Ammon's horn (tissue), 1 donor: ENCODE results near the gene FAM53B.
"Not testable (repeated sequence)": the region's sequence is repeated elsewhere in the genome, so short reads cannot be mapped to it uniquely, and the experiment has no call there.

Experiments used
- DNase-seq: peaks from one replicate; pipeline ENCODE4 v3.0.0-alpha.2; 2016; ENCODE audit warnings: low spot score

FAM53B gene

GRCh38 chr10:124627866-124628675 is 116.1 kb downstream of the FAM53B start:
- DNase-seq, result no peak

- DNase-seq, result no peak
Observed at GRCh38 chr10:124626759-124627380, 117.3 kb downstream of the FAM53B start.

- no peak for DNase-seq
Observed at GRCh38 chr10:124625831-124626238, 118.3 kb downstream of the FAM53B start.

- no peak for DNase-seq
Observed at GRCh38 chr10:124624895-124625294, 119.3 kb downstream of the FAM53B start.

GRCh38 chr10:124624466-124624865 is 119.7 kb downstream of the FAM53B start:
- DNase-seq, result no peak

- no peak for DNase-seq
Observed at GRCh38 chr10:124624006-124624405, 120.2 kb downstream of the FAM53B start.

GRCh38 chr10:124622866-124623536 is 121.2 kb downstream of the FAM53B start:
- DNase-seq, result no peak

GRCh38 chr10:124622158-124622557 is 122.0 kb downstream of the FAM53B start:
- DNase-seq, result no peak

GRCh38 chr10:124621637-124622036 is 122.5 kb downstream of the FAM53B start:
- peak; percentile 86 for DNase-seq

- no peak for DNase-seq
Observed at GRCh38 chr10:124619802-124620490, 124.2 kb downstream of the FAM53B start.

- no peak for DNase-seq
Observed at GRCh38 chr10:124619195-124619594, 125.0 kb downstream of the FAM53B start.

GRCh38 chr10:124618470-124619073 is 125.6 kb downstream of the FAM53B start:
- DNase-seq, result no peak

GRCh38 chr10:124616836-124617130 is 127.4 kb downstream of the FAM53B start:
- no peak for DNase-seq

- DNase-seq, result no peak
Observed at GRCh38 chr10:124616040-124616835, 127.9 kb downstream of the FAM53B start.

GRCh38 chr10:124615259-124615658 is 128.9 kb downstream of the FAM53B start:
- DNase-seq, result no peak

GRCh38 chr10:124614003-124614659 is 130.0 kb downstream of the FAM53B start:
- DNase-seq, result no peak

GRCh38 chr10:124612611-124613498 is 131.3 kb downstream of the FAM53B start:
- no peak for DNase-seq

GRCh38 chr10:124611738-124612137 is 132.4 kb downstream of the FAM53B start:
- no peak for DNase-seq

- DNase-seq, result not testable (repeated sequence)
Observed at GRCh38 chr10:124610851-124611250, 133.3 kb downstream of the FAM53B start.

- DNase-seq, result not testable (repeated sequence)
Observed at GRCh38 chr10:124610186-124610585, 134.0 kb downstream of the FAM53B start.
